Activated CD8-positive, alpha-beta memory T cell treated with anti-CD3 and anti-CD28 coated beads, Interleukin-2, amount 10 ng/mL, durations not matched to agents 7 days and 5 days (primary cell): ENCODE results near the gene FRMPD1. TPM values are rescaled to one million over a fixed set of nuclear protein-coding genes. Genes with fewer than 3 reads are reported as not detected.

Source experiments
- ATAC-seq: fragments of 150-1000 bp; cut with Tn5 transposase; one replicate; pipeline ENCODE4 v1.10.0; 2021; ENCODE audit warnings: moderate library complexity
- CTCF ChIA-PET: fragments of 350-600 bp; sonication (Branson Sonifier 250); formaldehyde crosslinking; loops from one replicate; lab custom pipeline; 2021; ENCODE audit warnings: antibody characterized with exemption; lab: Charles Lee
- DNase-seq: peaks from one replicate; pipeline ENCODE4 v3.0.0-alpha.2; 2020
- H3K27ac Mint-ChIP-seq: one replicate; pipeline ENCODE4 v1.8.0; 2021; ENCODE audit warnings: mild to moderate bottlenecking, mixed read lengths
- H3K27me3 Mint-ChIP-seq: one replicate; pipeline ENCODE4 v1.8.0; 2021; ENCODE audit warnings: mixed read lengths
- H3K36me3 Mint-ChIP-seq: one replicate; pipeline ENCODE4 v1.8.0; 2021; ENCODE audit warnings: mild to moderate bottlenecking, mixed read lengths
- H3K4me1 Mint-ChIP-seq: one replicate; pipeline ENCODE4 v1.8.0; 2021; ENCODE audit warnings: mixed read lengths
- H3K4me3 Mint-ChIP-seq: one replicate; pipeline ENCODE4 v1.8.0; 2021; ENCODE audit warnings: mild to moderate bottlenecking, moderate library complexity, mixed read lengths
- H3K9me3 Mint-ChIP-seq: one replicate; pipeline ENCODE4 v1.8.0; 2022; ENCODE audit warnings: low read depth, mixed read lengths
- total RNA-seq, 2 experiments: library from RNA; stranded (reverse); gene quantifications; one replicate each; pipeline ENCODE4 v1.2.3, GENCODE V29; 2021

The FRMPD1 gene
- total RNA-seq, 2 experiments from 2014 or later = not detected

GRCh38 chr9:37620396-37620795, 30.4 kb upstream of the FRMPD1 start:
- Mint-ChIP-seq H3K27ac (no peak overlapping the region), H3K36me3 (no peaks in the 10 kb centered on the region), H3K9me3 (no peaks in the 10 kb centered on the region), H3K27me3 (peaks cover 11% of the 10 kb centered on the region), H3K4me3 (no peak overlapping the region), H3K4me1 (peaks cover 4% of the 10 kb centered on the region)
- ATAC-seq = no peak
- CTCF ChIA-PET = no interaction called here
- DNase-seq = no peak

- ATAC-seq = no peak
- CTCF ChIA-PET = no interaction called here
- peaks cover 4% of the 10 kb centered on the region for H3K4me1 Mint-ChIP-seq
- DNase-seq = no peak
- H3K4me3 Mint-ChIP-seq = no peak overlapping the region
- no peak overlapping the region for H3K27ac Mint-ChIP-seq
- H3K27me3 Mint-ChIP-seq = peaks cover 9% of the 10 kb centered on the region
- H3K9me3 Mint-ChIP-seq = no peaks in the 10 kb centered on the region
- H3K36me3 Mint-ChIP-seq = no peaks in the 10 kb centered on the region
These were observed 29.3 kb upstream of the FRMPD1 start for GRCh38 chr9:37621273-37622121.

- H3K27me3 Mint-ChIP-seq = peaks cover 14% of the 10 kb centered on the region
- ATAC-seq (no peak), DNase-seq (no peak)
- no peak overlapping the region for H3K4me3 Mint-ChIP-seq
- no peaks in the 10 kb centered on the region for H3K36me3 Mint-ChIP-seq
- H3K4me1 Mint-ChIP-seq = peaks cover 4% of the 10 kb centered on the region
- CTCF ChIA-PET = no interaction called here
- H3K9me3 Mint-ChIP-seq = no peaks in the 10 kb centered on the region
- H3K27ac Mint-ChIP-seq = no peak overlapping the region
These were observed 28.3 kb upstream of the FRMPD1 start for GRCh38 chr9:37622462-37622861.

GRCh38 chr9:37623267-37623666, 27.5 kb upstream of the FRMPD1 start:
- Mint-ChIP-seq H3K27me3 (peaks cover 15% of the 10 kb centered on the region), H3K9me3 (no peaks in the 10 kb centered on the region), H3K36me3 (no peaks in the 10 kb centered on the region)

GRCh38 chr9:37624073-37624472, 26.7 kb upstream of the FRMPD1 start:
- H3K4me1 Mint-ChIP-seq = no peaks in the 10 kb centered on the region
- DNase-seq (no peak), ATAC-seq (no peak)
- H3K4me3 Mint-ChIP-seq = no peak overlapping the region
- no peak overlapping the region for H3K27ac Mint-ChIP-seq
- CTCF ChIA-PET = no interaction called here
- H3K36me3 Mint-ChIP-seq = no peaks in the 10 kb centered on the region
- H3K27me3 Mint-ChIP-seq = peaks cover 10% of the 10 kb centered on the region
- H3K9me3 Mint-ChIP-seq = no peaks in the 10 kb centered on the region

More at GRCh38 chr9:37623267-37623666, 27.5 kb upstream of the FRMPD1 start:
- CTCF ChIA-PET = no interaction called here
- H3K4me1 Mint-ChIP-seq = no peaks in the 10 kb centered on the region
- H3K4me3 Mint-ChIP-seq = no peak overlapping the region
- ATAC-seq (no peak), DNase-seq (no peak)
- H3K27ac Mint-ChIP-seq = no peak overlapping the region

- CTCF ChIA-PET = no interaction called here
- Mint-ChIP-seq H3K4me1 (no peaks in the 10 kb centered on the region), H3K4me3 (no peak overlapping the region)
These were observed 25.6 kb upstream of the FRMPD1 start for GRCh38 chr9:37625036-37625757.

GRCh38 chr9:37625758-37626147, 25.0 kb upstream of the FRMPD1 start:
- Mint-ChIP-seq H3K36me3 (no peaks in the 10 kb centered on the region), H3K4me1 (no peaks in the 10 kb centered on the region), H3K9me3 (no peaks in the 10 kb centered on the region), H3K27ac (no peak overlapping the region), H3K27me3 (peaks cover 8% of the 10 kb centered on the region), H3K4me3 (no peak overlapping the region)
- ATAC-seq = no peak
- CTCF ChIA-PET = interaction anchor here (0.7 kb wide), 1 partner anchor 892 kb away, joined by 3 read pairs; no protein-coding TSS in a partner anchor
- DNase-seq = no peak

More at GRCh38 chr9:37625036-37625757, 25.6 kb upstream of the FRMPD1 start:
- H3K27ac Mint-ChIP-seq = no peak overlapping the region
- no peaks in the 10 kb centered on the region for H3K36me3 Mint-ChIP-seq
- no peaks in the 10 kb centered on the region for H3K9me3 Mint-ChIP-seq
- ATAC-seq = no peak
- H3K27me3 Mint-ChIP-seq = peaks cover 8% of the 10 kb centered on the region
- no peak for DNase-seq

- Mint-ChIP-seq H3K36me3 (no peaks in the 10 kb centered on the region), H3K4me1 (no peaks in the 10 kb centered on the region), H3K9me3 (no peaks in the 10 kb centered on the region), H3K4me3 (no peak overlapping the region), H3K27ac (no peak overlapping the region), H3K27me3 (peaks cover 8% of the 10 kb centered on the region)
- CTCF ChIA-PET = interaction anchor here (0.7 kb wide), 1 partner anchor 78 kb away, joined by 5 read pairs; no protein-coding TSS in a partner anchor
- ATAC-seq (no peak), DNase-seq (no peak)
These were observed 24.0 kb upstream of the FRMPD1 start for GRCh38 chr9:37626708-37627292.

- Mint-ChIP-seq H3K4me3 (no peak overlapping the region), H3K36me3 (no peaks in the 10 kb centered on the region)
- CTCF ChIA-PET = no interaction called here
These were observed 18.3 kb upstream of the FRMPD1 start for GRCh38 chr9:37632479-37632878.

GRCh38 chr9:37635808-37636207, 14.9 kb upstream of the FRMPD1 start:
- Mint-ChIP-seq H3K36me3 (no peaks in the 10 kb centered on the region), H3K9me3 (no peaks in the 10 kb centered on the region), H3K27me3 (peaks cover 10% of the 10 kb centered on the region), H3K4me1 (no peaks in the 10 kb centered on the region), H3K4me3 (no peak overlapping the region), H3K27ac (no peak overlapping the region)
- DNase-seq (no peak), ATAC-seq (no peak)
- CTCF ChIA-PET = no interaction called here

More at GRCh38 chr9:37632479-37632878, 18.3 kb upstream of the FRMPD1 start:
- Mint-ChIP-seq H3K9me3 (no peaks in the 10 kb centered on the region), H3K4me1 (no peaks in the 10 kb centered on the region), H3K27ac (no peak overlapping the region), H3K27me3 (peaks cover 9% of the 10 kb centered on the region)
- no peak for ATAC-seq
- no peak for DNase-seq

GRCh38 chr9:37636511-37637448, 14.0 kb upstream of the FRMPD1 start:
- CTCF ChIA-PET = no interaction called here
- Mint-ChIP-seq H3K27me3 (peaks cover 15% of the 10 kb centered on the region), H3K4me3 (no peak overlapping the region), H3K9me3 (no peaks in the 10 kb centered on the region), H3K27ac (no peak overlapping the region), H3K36me3 (no peaks in the 10 kb centered on the region), H3K4me1 (no peaks in the 10 kb centered on the region)
- ATAC-seq = no peak
- no peak for DNase-seq

- Mint-ChIP-seq H3K36me3 (no peaks in the 10 kb centered on the region), H3K4me1 (no peaks in the 10 kb centered on the region), H3K4me3 (no peak overlapping the region), H3K9me3 (no peaks in the 10 kb centered on the region), H3K27me3 (peaks cover 27% of the 10 kb centered on the region), H3K27ac (no peak overlapping the region)
- CTCF ChIA-PET = no interaction called here
- ATAC-seq (no peak), DNase-seq (no peak)
These were observed 11.5 kb upstream of the FRMPD1 start for GRCh38 chr9:37639109-37639762.
